ENCODE measurements around the gene ANKRD34B. TPM values are rescaled to one million over a fixed set of nuclear protein-coding genes. Genes with fewer than 3 reads are reported as not detected.
"Not testable (repeated sequence)": the region's sequence is repeated elsewhere in the genome, so short reads cannot be mapped to it uniquely, and the experiment has no call there.

The ANKRD34B gene
- polyA plus RNA-seq, 6 donors from 2014 or later: not detected

DNA sequence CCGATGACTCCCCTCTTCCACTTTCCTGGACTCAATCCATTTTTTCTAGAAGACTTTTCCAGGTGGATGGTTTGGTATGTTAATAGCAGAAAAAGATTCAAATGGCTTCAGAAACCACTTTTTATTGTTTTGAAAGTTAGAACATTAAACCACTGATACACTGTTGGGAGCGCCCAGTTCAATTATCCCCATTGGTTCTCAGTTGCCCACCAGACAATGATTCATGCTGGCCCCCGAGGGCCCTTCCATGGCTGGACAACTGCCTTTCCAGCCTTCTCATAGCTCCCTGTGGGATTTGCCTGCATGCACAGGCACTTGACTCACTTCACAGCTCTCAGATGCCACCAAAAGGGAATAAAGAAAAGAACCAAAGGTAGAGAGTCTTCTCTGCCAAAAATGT, 21.3 kb upstream of the ANKRD34B start:
- no peak for ATAC-seq (ENCODE audit: low read depth in 2 of 2)
- H3K36me3 Mint-ChIP-seq: no peaks in the 10 kb centered on the region
- no peak overlapping the region for H3K4me3 Mint-ChIP-seq
- peaks cover 0 to 9% (median 9%) of the 10 kb centered on the region in 3 donors for H3K27me3 Mint-ChIP-seq
- DNase-seq: no peak
- H3K9me3 Mint-ChIP-seq: no peaks in the 10 kb centered on the region
- H3K4me1 Mint-ChIP-seq: no peaks in the 10 kb centered on the region
- no peak overlapping the region for H3K27ac Mint-ChIP-seq

DNA sequence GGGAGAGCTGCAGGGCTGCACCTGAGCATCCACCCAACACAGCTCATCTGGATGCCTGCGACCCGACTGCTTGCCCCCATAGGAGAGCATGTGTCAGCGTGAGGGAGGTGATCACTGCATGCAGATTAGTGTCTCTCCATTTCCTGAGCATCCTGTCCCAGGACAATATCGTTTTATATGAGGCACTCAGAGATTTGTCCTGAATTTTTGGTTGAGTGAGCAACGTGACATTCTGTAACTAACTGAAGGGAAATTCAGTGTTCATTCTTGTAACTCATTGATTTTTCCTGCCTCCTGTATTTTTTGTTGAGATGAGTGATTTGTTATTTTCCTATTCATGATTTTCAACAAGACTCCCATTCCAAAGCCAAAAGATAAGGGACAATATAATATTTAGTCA, 20.7 kb upstream of the ANKRD34B start:
- Mint-ChIP-seq H3K4me1 (no peaks in the 10 kb centered on the region), H3K4me3 (no peak overlapping the region), H3K9me3 (no peaks in the 10 kb centered on the region), H3K27me3 (peaks cover 0 to 9% (median 9%) of the 10 kb centered on the region in 3 donors), H3K36me3 (no peaks in the 10 kb centered on the region), H3K27ac (peak overlapping the region in 1 of 6 donors; percentile 13)
- DNase-seq (no peak), ATAC-seq (ENCODE audit: low read depth in 2 of 2) (no peak)

DNA sequence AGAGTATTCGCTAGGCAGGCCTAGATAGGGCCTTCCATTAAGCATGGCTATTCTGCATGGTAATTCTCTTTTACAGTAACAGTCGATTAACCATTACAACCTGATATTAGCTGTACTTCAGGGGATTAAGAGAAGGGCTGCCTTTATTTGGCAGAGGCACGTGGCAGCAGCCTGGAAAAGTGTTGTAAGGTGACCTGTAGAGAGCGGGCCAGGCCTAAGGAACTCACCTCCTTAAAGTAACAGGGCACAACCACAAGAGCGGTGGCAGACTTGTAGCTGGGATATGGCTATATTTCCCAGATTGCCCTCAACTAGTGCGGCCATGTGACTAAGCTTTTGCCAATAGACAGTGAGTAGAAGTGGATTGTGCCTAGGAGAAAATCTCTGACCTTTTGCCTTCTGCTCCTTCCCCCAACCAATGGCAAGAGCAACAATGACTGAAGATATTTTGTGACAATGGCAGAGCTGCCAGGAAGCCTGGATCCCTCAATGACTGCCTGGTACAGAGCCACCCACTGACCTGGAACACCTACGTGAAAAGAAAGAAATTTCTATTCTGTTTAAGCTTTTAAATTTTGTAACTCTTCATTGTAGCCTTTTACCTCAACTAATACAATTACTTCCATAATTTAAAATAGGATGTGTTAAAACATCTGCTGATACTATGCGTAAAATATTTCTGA, 18.9 kb upstream of the ANKRD34B start:
- Mint-ChIP-seq H3K9me3 (no peaks in the 10 kb centered on the region), H3K4me1 (no peaks in the 10 kb centered on the region), H3K4me3 (no peak overlapping the region), H3K27ac (no peak overlapping the region), H3K27me3 (peaks cover 0 to 14% (median 9%) of the 10 kb centered on the region in 3 donors), H3K36me3 (no peaks in the 10 kb centered on the region)
- no peak for ATAC-seq (ENCODE audit: low read depth in 2 of 2)
- no peak for DNase-seq

DNA sequence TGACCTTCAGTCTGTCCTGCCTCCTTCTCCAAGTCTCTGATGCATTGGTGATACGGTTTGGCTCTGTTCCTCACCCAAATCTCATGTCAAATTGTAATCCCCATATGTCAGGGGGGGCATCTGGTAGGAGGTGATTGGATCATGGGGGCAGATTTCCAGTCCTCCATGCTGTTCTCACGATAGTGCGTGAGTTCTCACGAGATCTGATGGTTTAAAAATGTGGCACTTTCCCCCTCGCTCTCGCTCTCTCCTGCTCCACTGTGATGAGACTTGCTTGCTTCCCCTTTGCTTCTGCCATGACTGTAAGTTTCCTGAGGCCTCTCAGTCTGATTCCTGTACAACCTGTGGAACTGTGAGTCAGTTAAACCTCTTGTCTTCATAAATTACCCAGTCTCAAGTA, 14.7 kb upstream of the ANKRD34B start:
- H3K27ac Mint-ChIP-seq: no peak overlapping the region
- ATAC-seq (ENCODE audit: low read depth in 2 of 2): no peak
- no peaks in the 10 kb centered on the region for H3K4me1 Mint-ChIP-seq

DNA sequence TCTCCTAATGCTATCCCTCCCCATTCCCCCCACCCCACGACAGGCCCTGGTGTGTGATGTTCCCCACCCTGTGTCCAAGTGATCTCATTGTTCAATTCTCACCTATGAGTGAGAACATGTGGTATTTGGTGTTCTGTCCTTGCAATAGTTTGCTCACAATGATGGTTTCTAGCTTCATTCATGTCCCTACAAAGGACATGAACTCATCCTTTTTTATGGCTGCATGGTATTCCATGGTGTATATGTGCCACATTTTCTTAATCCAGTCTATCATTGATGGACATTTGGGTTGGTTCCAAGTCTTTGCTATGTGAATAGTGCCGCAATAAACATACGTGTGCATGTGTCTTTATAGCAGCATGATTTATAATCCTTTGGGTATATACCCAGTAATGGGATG, 10.2 kb upstream of the ANKRD34B start:
- not testable (repeated sequence) for H3K4me3 Mint-ChIP-seq; H3K4me1 Mint-ChIP-seq; H3K27me3 Mint-ChIP-seq; H3K36me3 Mint-ChIP-seq; ATAC-seq (ENCODE audit: low read depth in 2 of 2); H3K27ac Mint-ChIP-seq; DNase-seq
- H3K9me3 Mint-ChIP-seq: peaks cover 2 to 14% (median 5%) of the 10 kb centered on the region in 7 donors

More for the DNA sequence above, 14.7 kb upstream of the ANKRD34B start:
- peaks cover 2 to 5% (median 2%) of the 10 kb centered on the region in 7 donors for H3K9me3 Mint-ChIP-seq
- no peak overlapping the region for H3K4me3 Mint-ChIP-seq
- DNase-seq: no peak
- H3K27me3 Mint-ChIP-seq: peaks cover 0 to 8% (median 4%) of the 10 kb centered on the region in 3 donors
- H3K36me3 Mint-ChIP-seq: no peaks in the 10 kb centered on the region

DNA sequence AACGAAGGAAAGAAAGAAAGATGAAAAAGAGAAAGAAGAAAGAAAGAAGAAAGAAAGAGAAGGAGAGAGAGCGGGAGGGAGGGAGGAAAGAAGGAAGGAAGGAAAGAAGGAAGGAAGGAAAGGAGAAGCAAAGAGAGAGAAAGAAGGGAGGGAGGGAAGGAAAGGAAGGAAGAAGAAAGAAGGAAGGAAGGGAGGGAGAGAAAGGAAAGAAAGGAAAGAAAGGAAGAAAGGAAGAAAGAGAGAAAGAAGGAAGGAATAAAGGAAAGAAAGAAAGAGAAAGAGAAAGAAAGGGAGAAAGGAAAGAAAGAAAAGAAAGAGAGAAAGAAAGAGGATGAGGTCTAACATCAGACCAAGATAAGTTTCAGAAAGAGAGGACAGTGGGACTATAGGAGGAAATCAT, 9.0 kb upstream of the ANKRD34B start:
- peaks cover 8 to 14% (median 9%) of the 10 kb centered on the region in 3 donors for H3K27me3 Mint-ChIP-seq
- H3K27ac Mint-ChIP-seq: no peak overlapping the region
- H3K4me1 Mint-ChIP-seq: no peaks in the 10 kb centered on the region
- H3K36me3 Mint-ChIP-seq: no peaks in the 10 kb centered on the region
- H3K9me3 Mint-ChIP-seq: peaks cover 2 to 14% (median 5%) of the 10 kb centered on the region in 7 donors
- no peak for ATAC-seq (ENCODE audit: low read depth in 2 of 2)
- H3K4me3 Mint-ChIP-seq: no peak overlapping the region
- DNase-seq: no peak

DNA sequence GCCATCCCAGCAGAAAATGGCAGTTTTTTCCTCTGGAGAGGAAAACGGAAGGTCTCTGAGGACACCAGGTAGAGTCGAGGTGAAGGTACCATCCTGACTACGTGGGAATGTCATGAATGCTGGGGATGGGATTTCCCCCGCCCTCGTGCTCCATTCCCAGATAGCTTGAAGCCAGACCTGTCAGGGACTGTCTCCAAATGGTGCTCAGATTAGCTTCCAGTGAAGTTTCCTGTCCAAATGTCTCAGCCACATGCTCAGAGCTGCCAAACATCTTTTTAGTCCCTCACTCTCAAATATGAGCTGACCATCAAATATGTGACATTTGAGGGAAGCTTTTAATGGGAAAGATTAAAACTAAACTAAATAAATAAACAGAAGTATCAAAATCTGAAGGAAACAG, 7.6 kb upstream of the ANKRD34B start:
- Mint-ChIP-seq H3K27me3 (peaks cover 8 to 20% (median 18%) of the 10 kb centered on the region in 3 donors), H3K4me3 (no peak overlapping the region), H3K36me3 (peaks cover 0 to 4% of the 10 kb centered on the region in 2 donors), H3K9me3 (peaks cover 3 to 14% (median 6%) of the 10 kb centered on the region in 7 donors), H3K4me1 (no peaks in the 10 kb centered on the region), H3K27ac (no peak overlapping the region)
- ATAC-seq (ENCODE audit: low read depth in 2 of 2) (no peak), DNase-seq (no peak)

DNA sequence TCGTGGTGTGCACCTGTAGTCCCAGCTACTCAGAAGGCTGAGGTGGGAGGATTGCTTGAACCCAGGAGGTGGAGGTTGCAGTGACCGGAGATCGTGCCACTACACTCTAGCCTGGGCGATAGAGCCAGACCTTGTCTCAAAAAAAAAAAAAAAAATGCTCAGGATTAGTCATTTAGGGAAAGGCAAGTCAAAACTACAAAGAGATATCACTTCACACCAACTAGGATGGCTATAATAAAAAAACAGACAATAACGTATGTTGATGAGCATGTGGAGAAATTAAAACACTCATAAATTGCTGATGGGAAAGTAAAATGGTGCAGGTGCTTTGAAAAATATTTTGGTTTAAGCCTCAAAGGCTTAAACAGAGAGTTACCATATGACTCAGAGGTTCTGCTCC, 6.3 kb upstream of the ANKRD34B start:
- no peak for ATAC-seq (ENCODE audit: low read depth in 2 of 2)
- peaks cover 0 to 8% of the 10 kb centered on the region in 2 donors for H3K36me3 Mint-ChIP-seq

DNA sequence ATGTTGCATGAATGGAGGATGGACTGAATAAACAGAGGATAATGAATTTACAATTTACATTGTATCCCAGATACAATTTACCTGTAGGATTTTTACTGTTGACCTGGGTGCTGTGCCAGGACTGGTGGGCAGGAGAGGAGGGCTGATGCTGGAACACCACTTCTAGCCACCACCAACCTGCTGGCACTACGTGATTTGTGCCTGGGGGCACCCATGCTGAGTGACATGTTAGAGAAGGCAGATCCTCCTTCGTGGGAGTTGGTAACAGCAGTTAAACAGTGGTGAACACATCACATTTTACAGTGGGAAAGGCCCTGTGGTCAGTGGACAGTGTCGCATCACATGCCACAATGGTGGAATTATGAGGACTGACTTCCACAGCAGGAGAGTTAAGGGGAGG, 3.0 kb upstream of the ANKRD34B start:
- H3K4me3 Mint-ChIP-seq: no peak overlapping the region
- H3K27me3 Mint-ChIP-seq: peaks cover 30 to 56% (median 49%) of the 10 kb centered on the region in 3 donors

More for the DNA sequence above, 6.3 kb upstream of the ANKRD34B start:
- H3K27me3 Mint-ChIP-seq: peaks cover 16 to 34% (median 30%) of the 10 kb centered on the region in 3 donors
- peaks cover 3 to 16% (median 7%) of the 10 kb centered on the region in 7 donors for H3K9me3 Mint-ChIP-seq
- no peak for DNase-seq
- H3K27ac Mint-ChIP-seq: no peak overlapping the region
- no peak overlapping the region for H3K4me3 Mint-ChIP-seq
- no peaks in the 10 kb centered on the region for H3K4me1 Mint-ChIP-seq

DNA sequence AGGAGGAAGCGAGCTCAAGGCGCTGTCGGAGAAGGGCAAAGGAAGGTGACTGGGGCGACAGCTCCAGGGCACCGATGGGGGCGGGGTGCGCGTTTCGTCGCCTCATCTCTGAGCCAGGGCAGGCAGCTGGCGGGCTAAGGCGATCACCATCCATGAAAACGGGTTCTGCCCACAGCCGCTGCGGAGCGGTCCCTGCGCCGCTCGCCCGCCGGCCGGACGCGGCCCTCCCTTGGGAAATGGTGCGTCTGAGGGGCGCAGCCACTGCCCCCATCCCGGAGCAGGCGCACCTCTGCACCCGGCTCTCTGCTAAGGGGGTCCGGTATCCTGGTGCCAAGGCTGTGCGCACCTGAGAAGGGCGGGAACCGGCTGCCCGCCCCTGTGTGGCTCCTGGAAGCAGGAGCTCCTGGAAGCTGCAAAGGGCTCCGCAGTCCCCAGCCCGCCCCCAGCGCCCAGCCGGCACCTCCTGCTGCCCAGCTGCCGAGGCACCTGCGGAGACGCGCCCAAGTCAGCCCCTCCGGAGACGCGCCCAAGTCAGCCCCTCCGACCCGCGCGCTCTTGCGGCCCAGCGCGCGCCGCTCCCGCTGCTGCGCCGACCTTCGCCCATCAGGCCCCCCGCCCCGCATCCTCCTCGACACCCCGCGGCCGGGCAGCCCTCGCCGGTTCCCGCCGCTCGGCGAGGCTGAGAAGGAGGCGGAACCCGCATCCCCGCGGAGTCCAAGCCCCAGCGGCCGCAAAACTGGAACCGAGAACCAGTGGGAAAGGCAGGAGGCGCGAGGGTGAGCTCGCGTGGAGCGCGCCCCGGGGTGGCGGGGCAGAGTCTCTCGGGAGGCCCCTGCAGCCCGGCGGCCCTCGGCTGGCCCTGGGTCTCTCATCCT, 757 bp downstream of the ANKRD34B start:
- ATAC-seq (ENCODE audit: low read depth in 2 of 2) (no peak), DNase-seq (no peak)
- Mint-ChIP-seq H3K36me3 (peaks cover 0 to 8% of the 10 kb centered on the region in 2 donors), H3K27ac (no peak overlapping the region), H3K4me1 (peaks cover 4 to 8% (median 5%) of the 10 kb centered on the region in 3 donors), H3K9me3 (peaks cover 0 to 10% (median 2%) of the 10 kb centered on the region in 7 donors), H3K27me3 (peaks cover 50 to 79% (median 77%) of the 10 kb centered on the region in 3 donors), H3K4me3 (peak overlapping the region in 1 of 8 donors; percentile 9)

More for the DNA sequence above, 3.0 kb upstream of the ANKRD34B start:
- Mint-ChIP-seq H3K27ac (no peak overlapping the region), H3K36me3 (peaks cover 0 to 8% of the 10 kb centered on the region in 2 donors), H3K4me1 (peaks cover 4 to 8% (median 5%) of the 10 kb centered on the region in 3 donors), H3K9me3 (peaks cover 0 to 10% (median 2%) of the 10 kb centered on the region in 7 donors)
- no peak for DNase-seq
- no peak for ATAC-seq (ENCODE audit: low read depth in 2 of 2)

DNA sequence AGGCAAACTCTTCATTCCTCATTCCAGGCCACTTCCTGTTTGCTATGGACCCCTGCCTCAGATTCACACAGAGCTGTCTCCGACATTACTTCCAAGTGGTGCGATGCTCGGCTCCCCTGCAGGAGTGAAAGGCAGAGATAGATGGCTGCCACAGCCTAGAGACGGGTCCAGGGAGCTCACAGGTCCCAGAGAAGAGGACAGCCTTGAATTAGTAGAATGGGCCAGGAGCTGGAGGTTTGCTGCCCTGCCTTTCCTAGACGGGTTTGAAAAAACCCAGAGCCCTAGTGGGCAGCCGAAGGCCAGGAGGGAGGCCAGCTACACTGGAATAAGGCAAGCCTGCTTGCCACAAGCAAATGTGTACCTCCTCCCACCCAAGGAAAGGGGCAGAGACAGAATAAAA, 1.8 kb downstream of the ANKRD34B start:
- DNase-seq (no peak), ATAC-seq (ENCODE audit: low read depth in 2 of 2) (no peak)
- no peak overlapping the region for H3K27ac Mint-ChIP-seq
- peaks cover 4 to 8% (median 5%) of the 10 kb centered on the region in 3 donors for H3K4me1 Mint-ChIP-seq
- H3K36me3 Mint-ChIP-seq: peaks cover 0 to 8% of the 10 kb centered on the region in 2 donors
- H3K27me3 Mint-ChIP-seq: peaks cover 53 to 71% (median 70%) of the 10 kb centered on the region in 3 donors
- H3K4me3 Mint-ChIP-seq: peak overlapping the region in 3 of 8 donors; percentile 9 to 62 (median 54)
- H3K9me3 Mint-ChIP-seq: peaks cover 0 to 10% (median 2%) of the 10 kb centered on the region in 7 donors

DNA sequence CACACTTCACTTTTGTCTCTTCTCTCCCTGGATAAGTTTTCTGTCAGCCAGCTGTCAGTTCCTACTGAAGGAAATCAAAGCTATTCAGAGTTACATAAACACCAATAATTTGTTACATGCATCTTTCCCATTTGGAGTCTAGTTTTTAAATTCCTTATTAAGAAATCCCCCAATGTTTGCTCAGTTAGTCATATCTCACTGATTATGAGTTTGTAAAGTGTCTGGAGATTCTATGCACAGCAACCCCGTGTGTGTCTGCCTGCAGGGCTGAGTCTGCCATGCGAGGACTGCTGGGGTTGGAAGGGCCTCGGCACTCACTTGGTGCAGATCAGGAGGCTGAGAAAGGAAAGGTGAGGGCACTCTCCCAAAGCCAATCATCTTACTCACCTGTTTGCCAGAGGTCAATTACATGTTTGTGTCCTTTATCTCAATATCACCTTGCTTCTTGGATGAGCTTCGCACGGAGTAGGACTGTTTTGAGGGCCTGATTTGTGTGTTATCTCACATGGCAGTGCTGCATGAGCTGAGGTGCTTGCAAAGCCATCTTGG, 3.3 kb downstream of the ANKRD34B start:
- no peak for ATAC-seq (ENCODE audit: low read depth in 2 of 2)
- peaks cover 52 to 69% (median 57%) of the 10 kb centered on the region in 3 donors for H3K27me3 Mint-ChIP-seq
- H3K36me3 Mint-ChIP-seq: no peaks in the 10 kb centered on the region
- peaks cover 0 to 2% (median 0%) of the 10 kb centered on the region in 7 donors for H3K9me3 Mint-ChIP-seq
- H3K27ac Mint-ChIP-seq: no peak overlapping the region
- DNase-seq: no peak
- no peak overlapping the region for H3K4me3 Mint-ChIP-seq
- peaks cover 4 to 8% (median 5%) of the 10 kb centered on the region in 3 donors for H3K4me1 Mint-ChIP-seq

DNA sequence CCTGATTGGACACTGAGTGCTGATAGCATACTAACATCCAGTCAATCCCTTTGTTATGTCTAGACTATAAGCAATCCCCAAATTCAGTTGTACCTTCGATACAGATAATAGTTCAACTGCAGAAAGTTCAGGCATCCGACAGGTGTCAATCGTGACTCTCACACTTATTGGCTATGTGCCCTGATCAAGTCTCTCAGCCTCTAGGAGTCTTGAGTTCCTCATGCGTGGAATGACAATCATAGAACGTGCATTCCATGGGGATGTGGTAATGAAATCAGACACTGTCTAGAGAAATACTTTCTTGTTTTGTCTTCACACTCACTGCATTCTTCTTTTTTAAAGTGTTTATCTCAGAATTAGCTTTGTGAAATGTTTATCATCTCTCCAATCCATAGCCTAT, 4.8 kb downstream of the ANKRD34B start:
- peaks cover 41 to 60% (median 43%) of the 10 kb centered on the region in 3 donors for H3K27me3 Mint-ChIP-seq
- H3K4me3 Mint-ChIP-seq: no peak overlapping the region
- DNase-seq (no peak), ATAC-seq (ENCODE audit: low read depth in 2 of 2) (no peak)
- H3K9me3 Mint-ChIP-seq: peaks cover 0 to 2% (median 0%) of the 10 kb centered on the region in 7 donors
- H3K27ac Mint-ChIP-seq: no peak overlapping the region
- H3K4me1 Mint-ChIP-seq: peaks cover 0 to 6% (median under 1%) of the 10 kb centered on the region in 3 donors
- no peaks in the 10 kb centered on the region for H3K36me3 Mint-ChIP-seq
